Measurements from ENCODE around the gene LACTB. TPM values are rescaled to one million over a fixed set of nuclear protein-coding genes. Genes with fewer than 3 reads are reported as not detected.
A peak's percentile ranks its signal among the peaks of the same experiment; 100 is the strongest.

LACTB gene
- total and polyA plus RNA-seq, 2 of the 13 experiments (the other 11 are each of a cell fraction or from before 2014, with no cell fraction given): 14.8 to 23.0 TPM

GRCh38 chr15:63186065-63186464 is 64.4 kb downstream of the LACTB start (continued):
- TF ChIP-seq FOXA1 (IDR thresholded peaks at IDR 0.05): no peak
- TF ChIP-seq FOXA1 (CRISPR knock-in tag; IDR thresholded peaks at IDR 0.05): peak; percentile 70; the same call in 1 of the 2 replicates
- TF ChIP-seq ZNF17 (CRISPR knock-in tag; IDR thresholded peaks at IDR 0.05): no peak
- no peak for TF ChIP-seq ZBTB46 (CRISPR knock-in tag; IDR thresholded peaks at IDR 0.05; ENCODE audit: borderline replicate concordance)
- TF ChIP-seq SAP130 (CRISPR knock-in tag; IDR thresholded peaks at IDR 0.05; ENCODE audit: low read depth): 0 out of 2 replicates have a peak, but pooled peaks have one; percentile 27
- 0 out of 2 replicates have a peak, but pooled peaks have one; percentile 29 for TF ChIP-seq BCL6 (CRISPR knock-in tag; IDR thresholded peaks at IDR 0.05)
- TF ChIP-seq, protein P1, sequence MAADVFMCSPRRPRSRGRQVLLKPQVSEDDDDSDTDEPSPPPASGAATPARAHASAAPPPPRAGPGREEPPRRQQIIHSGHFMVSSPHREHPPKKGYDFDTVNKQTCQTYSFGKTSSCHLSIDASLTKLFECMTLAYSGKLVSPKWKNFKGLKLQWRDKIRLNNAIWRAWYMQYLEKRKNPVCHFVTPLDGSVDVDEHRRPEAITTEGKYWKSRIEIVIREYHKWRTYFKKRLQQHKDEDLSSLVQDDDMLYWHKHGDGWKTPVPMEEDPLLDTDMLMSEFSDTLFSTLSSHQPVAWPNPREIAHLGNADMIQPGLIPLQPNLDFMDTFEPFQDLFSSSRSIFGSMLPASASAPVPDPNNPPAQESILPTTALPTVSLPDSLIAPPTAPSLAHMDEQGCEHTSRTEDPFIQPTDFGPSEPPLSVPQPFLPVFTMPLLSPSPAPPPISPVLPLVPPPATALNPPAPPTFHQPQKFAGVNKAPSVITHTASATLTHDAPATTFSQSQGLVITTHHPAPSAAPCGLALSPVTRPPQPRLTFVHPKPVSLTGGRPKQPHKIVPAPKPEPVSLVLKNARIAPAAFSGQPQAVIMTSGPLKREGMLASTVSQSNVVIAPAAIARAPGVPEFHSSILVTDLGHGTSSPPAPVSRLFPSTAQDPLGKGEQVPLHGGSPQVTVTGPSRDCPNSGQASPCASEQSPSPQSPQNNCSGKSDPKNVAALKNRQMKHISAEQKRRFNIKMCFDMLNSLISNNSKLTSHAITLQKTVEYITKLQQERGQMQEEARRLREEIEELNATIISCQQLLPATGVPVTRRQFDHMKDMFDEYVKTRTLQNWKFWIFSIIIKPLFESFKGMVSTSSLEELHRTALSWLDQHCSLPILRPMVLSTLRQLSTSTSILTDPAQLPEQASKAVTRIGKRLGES (CRISPR knock-in tag; IDR thresholded peaks at IDR 0.05; ENCODE audit: borderline replicate concordance): no peak
- TF ChIP-seq SNAPC4 (CRISPR knock-in tag; IDR thresholded peaks at IDR 0.05): no peak
- no peak for TF ChIP-seq HNF4G (IDR thresholded peaks at IDR 0.05; ENCODE audit: borderline replicate concordance, low read depth, low read length)
- no peak for TF ChIP-seq HNF4G (CRISPR knock-in tag; IDR thresholded peaks at IDR 0.05; ENCODE audit: borderline replicate concordance, low read depth)
- no peak for TF ChIP-seq SRSF4 (IDR thresholded peaks at IDR 0.05; ENCODE audit: low read depth, low read length, poor library complexity, severe bottlenecking)
- TF ChIP-seq ZNF772 (CRISPR knock-in tag; IDR thresholded peaks at IDR 0.05): no peak
- TF ChIP-seq ZNF644 (CRISPR knock-in tag; IDR thresholded peaks at IDR 0.05; ENCODE audit: low read depth): peak; percentile 83
- no peak for TF ChIP-seq NAIF1 (CRISPR knock-in tag; IDR thresholded peaks at IDR 0.05; ENCODE audit: borderline replicate concordance)
- TF ChIP-seq DNMT1 (CRISPR knock-in tag; IDR thresholded peaks at IDR 0.05): no peak
- no peak for TF ChIP-seq BRCA1 (CRISPR knock-in tag; IDR thresholded peaks at IDR 0.05)
- TF ChIP-seq TEAD3 (CRISPR knock-in tag; optimal IDR thresholded peaks at IDR 0.05; ENCODE audit: borderline replicate concordance): peak; percentile 42
- no peak for TF ChIP-seq ZNF550 (CRISPR knock-in tag; IDR thresholded peaks at IDR 0.05; ENCODE audit: borderline replicate concordance)
- TF ChIP-seq THAP11 (CRISPR knock-in tag; IDR thresholded peaks at IDR 0.05): peak; percentile 68
- TF ChIP-seq FOXA3 (CRISPR knock-in tag; IDR thresholded peaks at IDR 0.05): peak; percentile 73
- TF ChIP-seq ZNF33B (CRISPR knock-in tag; IDR thresholded peaks at IDR 0.05): no peak
- 0 out of 2 replicates have a peak, but pooled peaks have one; percentile 27 for TF ChIP-seq GATAD2A (CRISPR knock-in tag; IDR thresholded peaks at IDR 0.05)
- TF ChIP-seq PPARG (CRISPR knock-in tag; conservative IDR thresholded peaks at IDR 0.05): no peak
- no peak for TF ChIP-seq FLYWCH1 (CRISPR knock-in tag; IDR thresholded peaks at IDR 0.05)

All from HepG2 (cell line).